Nephron (organoid): ENCODE data around the gene NPAS4.

Source experiments
- H3K27ac Mint-ChIP-seq, 3 experiments: 2 replicates each; pipeline ENCODE4 v1.8.0; 2020; ENCODE audit warnings: mixed read lengths in 3 of 3, mild to moderate bottlenecking in 2 of 3, moderate library complexity in 1 of 3
- H3K27me3 Mint-ChIP-seq: 2 replicates; pipeline ENCODE4 v1.8.0; 2021; ENCODE audit warnings: low read depth, mild to moderate bottlenecking, moderate library complexity, mixed read lengths
- H3K36me3 Mint-ChIP-seq: 2 replicates; pipeline ENCODE4 v1.8.0; 2020; ENCODE audit warnings: low read depth, mixed read lengths
- H3K4me1 Mint-ChIP-seq: 2 replicates; pipeline ENCODE4 v1.8.0; 2020; ENCODE audit warnings: mixed read lengths
- H3K4me3 Mint-ChIP-seq, 3 experiments: 2 replicates each; pipeline ENCODE4 v1.8.0; 2020; ENCODE audit warnings: mild to moderate bottlenecking in 3 of 3, mixed read lengths in 3 of 3, moderate library complexity in 2 of 3
- H3K9me3 Mint-ChIP-seq: 2 replicates; pipeline ENCODE4 v1.8.0; 2020; ENCODE audit warnings: mixed read lengths
- TF ChIP-seq, protein P1 (sequence below), 3 experiments: fragments of 200-600 bp; sonication (generic); IDR thresholded peaks; one replicate each; pipeline ENCODE4 v1.5.0; 2021; ENCODE audit warnings: antibody characterized with exemption in 3 of 3; ENCODE audit not compliant: unreplicated experiment in 3 of 3

Gene NPAS4

DNA sequence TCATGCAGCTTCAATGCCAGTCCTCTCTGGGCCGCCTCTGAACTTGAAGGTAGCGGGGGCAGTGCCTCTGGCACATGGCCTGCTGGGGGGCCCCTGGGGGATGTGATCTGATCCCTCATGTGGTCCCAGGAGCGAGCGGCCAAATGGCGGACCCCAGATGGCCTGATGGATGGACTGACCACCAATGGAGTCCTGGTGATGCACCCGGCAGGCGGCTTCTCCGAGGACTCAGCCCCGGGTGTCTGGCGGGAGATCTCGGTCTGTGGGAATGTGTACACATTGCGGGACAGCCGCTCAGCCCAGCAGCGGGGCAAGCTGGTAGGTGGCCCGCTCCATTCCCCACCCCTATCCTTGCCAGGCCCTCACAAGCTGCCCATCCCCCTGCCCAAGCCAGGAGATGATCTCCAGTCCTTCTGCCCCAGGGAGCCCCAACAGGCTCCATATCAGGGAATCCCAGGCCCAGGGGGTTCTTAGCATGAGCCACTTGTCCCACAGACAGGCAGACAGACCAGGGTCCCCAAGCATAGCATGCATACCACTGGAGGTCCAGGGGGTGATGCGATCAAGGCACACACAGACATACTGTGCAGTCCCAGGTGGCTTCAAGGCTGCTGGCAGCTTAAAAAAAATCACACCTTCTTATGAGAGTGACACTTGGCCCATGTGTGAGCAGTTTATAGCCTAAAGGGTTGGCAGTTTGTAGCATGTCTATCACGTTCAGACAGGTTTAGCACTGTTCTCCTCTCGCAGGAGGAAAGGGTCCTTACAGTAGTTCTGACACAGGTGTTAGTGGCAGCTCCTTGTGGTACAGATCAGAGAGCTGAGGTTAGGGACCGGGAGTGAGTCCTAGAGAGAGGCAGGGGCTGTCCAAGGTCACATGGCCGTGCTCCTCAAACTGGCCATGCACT lies 53.0 kb downstream of the NPAS4 start:
- TF ChIP-seq, protein P1, sequence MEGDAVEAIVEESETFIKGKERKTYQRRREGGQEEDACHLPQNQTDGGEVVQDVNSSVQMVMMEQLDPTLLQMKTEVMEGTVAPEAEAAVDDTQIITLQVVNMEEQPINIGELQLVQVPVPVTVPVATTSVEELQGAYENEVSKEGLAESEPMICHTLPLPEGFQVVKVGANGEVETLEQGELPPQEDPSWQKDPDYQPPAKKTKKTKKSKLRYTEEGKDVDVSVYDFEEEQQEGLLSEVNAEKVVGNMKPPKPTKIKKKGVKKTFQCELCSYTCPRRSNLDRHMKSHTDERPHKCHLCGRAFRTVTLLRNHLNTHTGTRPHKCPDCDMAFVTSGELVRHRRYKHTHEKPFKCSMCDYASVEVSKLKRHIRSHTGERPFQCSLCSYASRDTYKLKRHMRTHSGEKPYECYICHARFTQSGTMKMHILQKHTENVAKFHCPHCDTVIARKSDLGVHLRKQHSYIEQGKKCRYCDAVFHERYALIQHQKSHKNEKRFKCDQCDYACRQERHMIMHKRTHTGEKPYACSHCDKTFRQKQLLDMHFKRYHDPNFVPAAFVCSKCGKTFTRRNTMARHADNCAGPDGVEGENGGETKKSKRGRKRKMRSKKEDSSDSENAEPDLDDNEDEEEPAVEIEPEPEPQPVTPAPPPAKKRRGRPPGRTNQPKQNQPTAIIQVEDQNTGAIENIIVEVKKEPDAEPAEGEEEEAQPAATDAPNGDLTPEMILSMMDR (IDR thresholded peaks at IDR 0.05; ENCODE audit: unreplicated experiment in 3 of 3): no peak
- Mint-ChIP-seq H3K36me3 (peaks cover 5% of the 10 kb centered on the region), H3K4me1 (peaks cover 24% of the 10 kb centered on the region), H3K9me3 (no peaks in the 10 kb centered on the region), H3K27me3 (no peaks in the 10 kb centered on the region), H3K4me3 (no peak overlapping the region), H3K27ac (no peak overlapping the region)

DNA sequence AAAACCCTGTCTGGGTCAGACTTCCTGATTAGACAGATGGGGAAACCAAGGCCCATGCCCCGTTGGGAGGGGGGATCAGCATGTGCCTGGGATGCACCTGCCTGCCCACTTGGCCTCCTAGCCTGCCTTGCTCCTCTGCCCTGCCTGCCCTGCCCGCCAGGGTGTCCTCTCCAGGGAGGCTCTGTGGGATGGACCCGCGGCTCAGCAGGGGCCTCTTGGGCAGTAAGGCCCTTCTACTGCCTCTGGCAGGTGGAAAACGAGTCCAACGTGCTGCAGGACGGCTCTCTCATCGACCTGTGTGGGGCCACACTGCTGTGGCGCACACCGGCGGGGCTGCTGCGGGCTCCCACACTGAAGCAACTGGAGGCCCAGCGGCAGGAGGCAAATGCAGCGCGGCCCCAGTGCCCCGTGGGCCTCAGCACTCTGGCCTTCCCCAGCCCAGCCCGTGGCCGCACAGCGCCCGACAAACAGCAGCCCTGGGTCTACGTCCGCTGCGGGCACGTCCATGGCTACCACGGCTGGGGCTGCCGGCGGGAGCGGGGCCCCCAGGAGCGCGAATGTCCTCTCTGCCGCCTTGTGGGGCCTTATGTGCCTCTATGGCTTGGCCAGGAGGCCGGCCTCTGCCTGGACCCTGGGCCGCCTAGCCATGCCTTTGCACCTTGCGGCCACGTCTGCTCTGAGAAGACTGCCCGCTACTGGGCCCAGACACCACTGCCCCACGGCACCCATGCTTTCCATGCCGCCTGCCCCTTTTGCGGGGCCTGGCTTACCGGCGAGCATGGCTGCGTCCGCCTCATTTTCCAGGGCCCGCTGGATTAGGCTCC lies 54.7 kb downstream of the NPAS4 start:
- no peaks in the 10 kb centered on the region for H3K36me3 Mint-ChIP-seq
- peaks cover 32% of the 10 kb centered on the region for H3K4me1 Mint-ChIP-seq
- H3K27ac Mint-ChIP-seq: no peak overlapping the region
- H3K27me3 Mint-ChIP-seq: no peaks in the 10 kb centered on the region
- H3K4me3 Mint-ChIP-seq: no peak overlapping the region
- H3K9me3 Mint-ChIP-seq: no peaks in the 10 kb centered on the region
- TF ChIP-seq, protein P1 (IDR thresholded peaks at IDR 0.05; ENCODE audit: unreplicated experiment in 3 of 3): no peak
